Activated CD4-positive, alpha-beta T cell treated with anti-CD3 and anti-CD28 coated beads, Interleukin-2, amount 50 U/mL, for 16 hours (primary cell): ENCODE measurements around the gene AVPR1A.

Source experiments
- DNase-seq: peaks from one replicate; pipeline ENCODE4 v3.0.0-alpha.2; 2020

Gene AVPR1A

DNA sequence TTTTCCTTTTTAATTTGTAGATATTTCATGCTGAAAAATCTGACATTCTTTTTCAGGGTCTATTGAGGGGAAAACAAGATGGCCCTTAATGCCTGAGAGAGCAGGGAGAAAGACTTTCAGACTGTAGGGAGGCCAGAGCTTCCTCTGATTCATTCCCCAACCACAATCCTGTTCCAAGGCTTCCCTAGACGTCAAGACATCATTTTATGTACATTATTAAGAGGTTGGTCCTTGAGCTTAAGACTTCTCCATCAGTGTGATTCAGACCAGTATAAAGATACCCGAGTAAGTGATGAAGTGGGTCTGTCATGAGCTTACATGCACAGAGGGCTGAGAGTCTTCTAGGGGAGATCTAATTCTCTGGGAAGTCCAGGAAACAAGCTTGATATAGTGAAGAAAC, 57.3 kb downstream of the AVPR1A start:
- no peak for DNase-seq

DNA sequence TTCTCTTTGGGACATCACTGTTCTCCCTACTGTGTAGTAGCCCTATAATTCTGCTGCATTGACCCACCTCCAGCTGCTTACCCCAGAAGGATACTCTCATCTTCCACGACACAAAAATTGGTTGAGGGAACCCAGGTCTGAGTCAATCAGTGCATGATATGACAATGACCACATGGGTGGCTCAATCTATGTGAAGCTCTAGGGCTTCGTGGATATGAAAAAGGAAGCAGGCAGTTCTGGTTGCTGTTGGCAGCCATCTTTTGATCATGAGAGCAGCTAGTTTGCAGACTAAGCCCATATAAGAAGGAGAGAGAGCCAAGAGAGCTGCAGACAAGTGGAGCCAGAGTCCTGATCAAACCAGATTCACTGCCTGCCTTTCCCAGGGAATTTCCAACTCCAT, 57.9 kb downstream of the AVPR1A start:
- no peak for DNase-seq
